Caco-2 (cell line): ENCODE measurements around the gene PDK1. TPM values are rescaled to one million over a fixed set of nuclear protein-coding genes. Genes with fewer than 3 reads are reported as not detected.

Source experiments
- BruUV-seq: library from RNA; stranded (reverse); fragments of 400-500 nt; replicated peaks from 2 replicates; lab custom pipeline; 2021; lab: Mats Ljungman, UMichigan
- CTCF ChIA-PET: fragments of 300-600 bp; sonication (Branson Sonifier 250); formaldehyde crosslinking; loops from one replicate; lab custom pipeline; 2022; ENCODE audit warnings: antibody characterized with exemption; lab: Charles Lee
- POLR2A ChIA-PET: fragments of 300-600 bp; sonication (Branson Sonifier 250); formaldehyde crosslinking; loops from one replicate; lab custom pipeline; 2022; ENCODE audit warnings: antibody characterized with exemption; lab: Charles Lee
- DNase-seq, 2 experiments: peaks; one replicate each; pipeline versions ENCODE4 v3.0.0 to v3.0.0-alpha.2; 2020 to 2022
- H3K27me3 ChIP-seq: replicated peaks from 2 replicates; pipeline ENCODE4 v1.6.0; 2011; ENCODE audit warnings: low read length; ENCODE audit not compliant: control insufficient read depth, insufficient read depth
- H3K36me3 ChIP-seq: 2 replicates; pipeline ENCODE4 v1.5.1; 2011; ENCODE audit warnings: low read length; ENCODE audit not compliant: control insufficient read depth, insufficient read depth
- H3K4me1 ChIP-seq: fragments of 250-450 bp; sonication (Bioruptor Pico); 2 replicates; pipeline ENCODE4 v1.5.1; 2020; ENCODE audit warnings: mild to moderate bottlenecking
- H3K4me3 ChIP-seq: 2 replicates; pipeline ENCODE4 v1.5.1; 2011; ENCODE audit warnings: low read depth, mild to moderate bottlenecking, control low read depth, low read length
- H3K9me3 ChIP-seq: fragments of 250-450 bp; sonication (Bioruptor Pico); 2 replicates; pipeline ENCODE4 v1.5.1; 2020; ENCODE audit warnings: mild to moderate bottlenecking, moderate library complexity
- H3K27ac Mint-ChIP-seq: one replicate; pipeline ENCODE4 v1.8.0; 2022; ENCODE audit warnings: mixed read lengths; ENCODE audit not compliant: unreplicated experiment
- H3K27me3 Mint-ChIP-seq: one replicate; pipeline ENCODE4 v1.8.0; 2022; ENCODE audit warnings: mixed read lengths; ENCODE audit not compliant: insufficient read depth, unreplicated experiment
- H3K36me3 Mint-ChIP-seq: one replicate; pipeline ENCODE4 v1.8.0; 2022; ENCODE audit warnings: mild to moderate bottlenecking, mixed read lengths; ENCODE audit not compliant: insufficient read depth, unreplicated experiment
- H3K4me1 Mint-ChIP-seq: one replicate; pipeline ENCODE4 v1.8.0; 2022; ENCODE audit warnings: low read depth, mixed read lengths; ENCODE audit not compliant: unreplicated experiment
- H3K4me3 Mint-ChIP-seq: one replicate; pipeline ENCODE4 v1.8.0; 2022; ENCODE audit warnings: mild to moderate bottlenecking, moderate library complexity, mixed read lengths; ENCODE audit not compliant: unreplicated experiment
- H3K9me3 Mint-ChIP-seq: one replicate; pipeline ENCODE4 v1.8.0; 2022; ENCODE audit warnings: mixed read lengths; ENCODE audit not compliant: unreplicated experiment
- intact Hi-C: fragments of 100-400 bp; cut with micrococcal nuclease; formaldehyde crosslinking; loops from one replicate; pipeline ENCODE4 v1.10.0; 2022; ENCODE audit not compliant: unreplicated experiment
- total RNA-seq: library from RNA; stranded (reverse); gene quantifications from 2 replicates; pipeline ENCODE4 v1.2.3, GENCODE V29; 2022
- TF ChIP-seq, protein P1 (sequence below), 2 experiments: fragments of 200-600 bp in 1 of 2; IDR thresholded peaks; 1 replicate in 1 of 2; 2 replicates in 1 of 2; pipeline versions ENCODE4 v1.5.1 to v1.8.0; 2011 to 2022; ENCODE audit warnings: antibody characterized with exemption in 1 of 2, control low read depth in 1 of 2, inconsistent platforms in 1 of 2, low read depth in 1 of 2, low read length in 1 of 2, mild to moderate bottlenecking in 1 of 2, moderate library complexity in 1 of 2; ENCODE audit not compliant: insufficient read depth in 1 of 2, severe bottlenecking in 1 of 2, unreplicated experiment in 1 of 2

Gene PDK1
- total RNA-seq, 1 experiment from 2014 or later = 11.0 TPM

DNA sequence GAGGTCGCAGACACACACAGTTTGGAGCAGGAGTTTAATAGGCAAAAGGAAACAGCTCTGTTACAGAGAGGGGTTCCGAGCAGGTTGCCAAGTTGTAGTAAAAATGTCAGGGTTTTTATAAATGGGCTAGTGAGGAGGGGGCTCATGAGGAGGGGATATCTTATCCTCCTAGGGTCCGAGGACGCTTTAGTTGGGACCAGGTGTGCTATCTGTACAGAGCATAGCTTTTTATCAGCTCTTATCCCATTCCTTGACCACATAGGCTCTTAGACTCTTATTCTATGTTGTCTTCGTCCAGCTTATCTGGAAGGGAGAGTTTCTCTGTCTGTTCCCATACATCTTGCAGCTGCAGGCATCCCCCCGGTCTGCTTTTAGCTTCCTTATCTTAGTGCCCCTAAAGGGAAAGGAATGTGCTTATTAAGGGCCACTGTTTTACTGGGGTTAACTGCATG is 44.7 kb downstream of the PDK1 start:
- intact Hi-C loops = no loop called here
- Mint-ChIP-seq H3K4me1 (no peaks in the 10 kb centered on the region), H3K9me3 (no peaks in the 10 kb centered on the region), H3K36me3 (no peaks in the 10 kb centered on the region), H3K27ac (no peak overlapping the region), H3K27me3 (no peaks in the 10 kb centered on the region), H3K4me3 (no peak overlapping the region)
- CTCF ChIA-PET = no interaction called here
- no peaks in the 10 kb centered on the region for H3K36me3 ChIP-seq
- no peaks in the 10 kb centered on the region for H3K9me3 ChIP-seq
- BruUV-seq = no TSS peak
- no peaks in the 10 kb centered on the region for H3K27me3 ChIP-seq
- TF ChIP-seq, protein P1, sequence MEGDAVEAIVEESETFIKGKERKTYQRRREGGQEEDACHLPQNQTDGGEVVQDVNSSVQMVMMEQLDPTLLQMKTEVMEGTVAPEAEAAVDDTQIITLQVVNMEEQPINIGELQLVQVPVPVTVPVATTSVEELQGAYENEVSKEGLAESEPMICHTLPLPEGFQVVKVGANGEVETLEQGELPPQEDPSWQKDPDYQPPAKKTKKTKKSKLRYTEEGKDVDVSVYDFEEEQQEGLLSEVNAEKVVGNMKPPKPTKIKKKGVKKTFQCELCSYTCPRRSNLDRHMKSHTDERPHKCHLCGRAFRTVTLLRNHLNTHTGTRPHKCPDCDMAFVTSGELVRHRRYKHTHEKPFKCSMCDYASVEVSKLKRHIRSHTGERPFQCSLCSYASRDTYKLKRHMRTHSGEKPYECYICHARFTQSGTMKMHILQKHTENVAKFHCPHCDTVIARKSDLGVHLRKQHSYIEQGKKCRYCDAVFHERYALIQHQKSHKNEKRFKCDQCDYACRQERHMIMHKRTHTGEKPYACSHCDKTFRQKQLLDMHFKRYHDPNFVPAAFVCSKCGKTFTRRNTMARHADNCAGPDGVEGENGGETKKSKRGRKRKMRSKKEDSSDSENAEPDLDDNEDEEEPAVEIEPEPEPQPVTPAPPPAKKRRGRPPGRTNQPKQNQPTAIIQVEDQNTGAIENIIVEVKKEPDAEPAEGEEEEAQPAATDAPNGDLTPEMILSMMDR (IDR thresholded peaks at IDR 0.05; ENCODE audit: insufficient read depth in 1 of 2, low read depth in 1 of 2, low read length in 1 of 2, severe bottlenecking in 1 of 2, unreplicated experiment in 1 of 2) = no peak
- no peaks in the 10 kb centered on the region for H3K4me1 ChIP-seq
- no peak for DNase-seq
- POLR2A ChIA-PET = no interaction called here
- H3K4me3 ChIP-seq = no peak overlapping the region

DNA sequence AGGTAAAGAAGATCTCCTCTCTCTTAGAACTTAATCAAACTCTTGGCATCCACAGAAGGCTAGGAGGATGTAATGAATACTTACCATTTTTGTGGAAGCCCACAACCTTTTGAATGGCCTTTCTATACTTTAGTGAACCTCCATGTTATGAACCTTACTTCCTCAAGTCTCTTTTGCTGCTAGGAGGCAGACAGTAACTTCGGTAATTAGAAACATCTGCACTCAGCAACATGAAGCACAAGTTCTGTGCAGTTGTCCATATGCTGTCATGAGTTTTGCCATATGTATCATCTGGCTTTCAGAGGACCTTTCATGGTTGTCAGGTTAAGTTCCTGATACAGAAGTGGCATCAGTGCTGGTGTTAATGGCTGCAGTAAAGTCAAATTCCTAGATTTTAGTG is 50.4 kb downstream of the PDK1 start:
- H3K4me1 ChIP-seq = no peaks in the 10 kb centered on the region
- Mint-ChIP-seq H3K4me3 (no peak overlapping the region), H3K27me3 (no peaks in the 10 kb centered on the region), H3K36me3 (no peaks in the 10 kb centered on the region), H3K27ac (no peak overlapping the region), H3K4me1 (no peaks in the 10 kb centered on the region), H3K9me3 (no peaks in the 10 kb centered on the region)
- no peaks in the 10 kb centered on the region for H3K9me3 ChIP-seq
- no peak for DNase-seq
- ChIA-PET CTCF (no interaction called here), POLR2A (no interaction called here)
- BruUV-seq = no TSS peak
- H3K27me3 ChIP-seq = no peaks in the 10 kb centered on the region
- intact Hi-C loops = no loop called here
- TF ChIP-seq, protein P1 (IDR thresholded peaks at IDR 0.05; ENCODE audit: insufficient read depth in 1 of 2, low read depth in 1 of 2, low read length in 1 of 2, severe bottlenecking in 1 of 2, unreplicated experiment in 1 of 2) = no peak
- H3K36me3 ChIP-seq = no peaks in the 10 kb centered on the region
- no peak overlapping the region for H3K4me3 ChIP-seq

DNA sequence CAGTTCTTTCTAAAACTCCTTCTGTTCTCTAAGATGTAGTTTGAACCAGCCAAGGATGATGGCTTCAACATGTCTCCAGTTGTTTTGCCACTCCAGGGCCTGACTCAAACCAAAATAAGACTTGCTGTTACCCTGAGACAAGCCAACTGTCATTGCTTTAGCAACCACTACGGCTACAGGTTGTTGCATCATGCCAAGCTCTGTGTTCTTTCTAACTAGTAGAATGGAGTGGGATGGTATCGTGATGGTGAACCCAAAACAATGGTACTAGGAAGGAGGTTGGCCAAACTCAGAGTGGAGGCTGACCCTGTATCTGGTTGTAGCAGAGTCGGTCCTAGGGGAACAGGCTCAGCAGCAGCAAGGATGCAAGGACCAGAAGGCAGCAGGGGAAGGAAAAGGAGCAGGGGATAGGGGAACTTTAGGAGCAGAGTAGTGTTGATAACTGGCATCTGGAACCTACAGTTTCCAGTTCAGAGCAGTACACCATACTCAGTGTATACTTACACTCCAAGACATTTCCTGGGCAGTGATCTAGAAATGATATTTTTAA is 51.6 kb downstream of the PDK1 start:
- no peaks in the 10 kb centered on the region for H3K36me3 ChIP-seq
- intact Hi-C loops = no loop called here

More for the DNA sequence above, 51.6 kb downstream of the PDK1 start:
- Mint-ChIP-seq H3K4me1 (no peaks in the 10 kb centered on the region), H3K4me3 (no peak overlapping the region), H3K27ac (no peak overlapping the region), H3K36me3 (no peaks in the 10 kb centered on the region), H3K27me3 (no peaks in the 10 kb centered on the region), H3K9me3 (no peaks in the 10 kb centered on the region)
- BruUV-seq = no TSS peak
- ChIA-PET CTCF (no interaction called here), POLR2A (no interaction called here)
- H3K9me3 ChIP-seq = no peaks in the 10 kb centered on the region
- no peak overlapping the region for H3K4me3 ChIP-seq
- H3K27me3 ChIP-seq = no peaks in the 10 kb centered on the region
- DNase-seq = no peak
- no peaks in the 10 kb centered on the region for H3K4me1 ChIP-seq
- TF ChIP-seq, protein P1 (IDR thresholded peaks at IDR 0.05; ENCODE audit: insufficient read depth in 1 of 2, low read depth in 1 of 2, low read length in 1 of 2, severe bottlenecking in 1 of 2, unreplicated experiment in 1 of 2) = no peak
